Effector CD8-positive, alpha-beta T cell (primary cell): Measurements from ENCODE around the gene COL26A1.
"Not testable (repeated sequence)": the region's sequence is repeated elsewhere in the genome, so short reads cannot be mapped to it uniquely, and the experiment has no call there.

ENCODE experiments used
- DNase-seq: peaks from one replicate; lab custom pipeline; 2025; lab: John Stamatoyannopoulos, UW

COL26A1 gene

GRCh38 chr7:101402081-101402779, 39.6 kb downstream of the COL26A1 start:
- no peak for DNase-seq

GRCh38 chr7:101402835-101403234, 40.2 kb downstream of the COL26A1 start:
- no peak for DNase-seq

- DNase-seq: no peak
Measured at GRCh38 chr7:101405474-101406067, 42.9 kb downstream of the COL26A1 start.

- peak; percentile 32 for DNase-seq
Measured at GRCh38 chr7:101410743-101411507, 48.2 kb downstream of the COL26A1 start.

GRCh38 chr7:101411508-101411874, 48.8 kb downstream of the COL26A1 start:
- DNase-seq: no peak

- no peak for DNase-seq
Measured at GRCh38 chr7:101412976-101413375, 50.3 kb downstream of the COL26A1 start.

GRCh38 chr7:101418694-101419093, 56.0 kb downstream of the COL26A1 start:
- no peak for DNase-seq

- DNase-seq: no peak
Measured at GRCh38 chr7:101419831-101420230, 57.2 kb downstream of the COL26A1 start.

GRCh38 chr7:101420436-101420835, 57.8 kb downstream of the COL26A1 start:
- no peak for DNase-seq

- no peak for DNase-seq
Measured at GRCh38 chr7:101422356-101423195, 59.9 kb downstream of the COL26A1 start.

GRCh38 chr7:101426303-101427011, 63.8 kb downstream of the COL26A1 start:
- DNase-seq: no peak

GRCh38 chr7:101428093-101428866, 65.6 kb downstream of the COL26A1 start:
- no peak for DNase-seq

GRCh38 chr7:101432316-101432715, 69.6 kb downstream of the COL26A1 start:
- DNase-seq: no peak

- DNase-seq: no peak
Measured at GRCh38 chr7:101433688-101434087, 71.0 kb downstream of the COL26A1 start.

- DNase-seq: not testable (repeated sequence)
Measured at GRCh38 chr7:101434155-101434554, 71.5 kb downstream of the COL26A1 start.

GRCh38 chr7:101435461-101436220, 73.0 kb downstream of the COL26A1 start:
- no peak for DNase-seq

- DNase-seq: no peak
Measured at GRCh38 chr7:101436221-101436735, 73.6 kb downstream of the COL26A1 start.

GRCh38 chr7:101436857-101437576, 74.3 kb downstream of the COL26A1 start:
- no peak for DNase-seq

- no peak for DNase-seq
Measured at GRCh38 chr7:101441890-101442289, 79.2 kb downstream of the COL26A1 start.
